SKM-1 treated with dmso at 0.1 percent for 144 hours (cell line): ENCODE results near the gene RNASE3.
"Not testable (repeated sequence)": the region's sequence is repeated elsewhere in the genome, so short reads cannot be mapped to it uniquely, and the experiment has no call there.

Experiments used
- DNase-seq: peaks from one replicate; lab custom pipeline; 2025; ENCODE audit not compliant: unreplicated experiment; lab: John Stamatoyannopoulos, UW

The RNASE3 gene

DNA sequence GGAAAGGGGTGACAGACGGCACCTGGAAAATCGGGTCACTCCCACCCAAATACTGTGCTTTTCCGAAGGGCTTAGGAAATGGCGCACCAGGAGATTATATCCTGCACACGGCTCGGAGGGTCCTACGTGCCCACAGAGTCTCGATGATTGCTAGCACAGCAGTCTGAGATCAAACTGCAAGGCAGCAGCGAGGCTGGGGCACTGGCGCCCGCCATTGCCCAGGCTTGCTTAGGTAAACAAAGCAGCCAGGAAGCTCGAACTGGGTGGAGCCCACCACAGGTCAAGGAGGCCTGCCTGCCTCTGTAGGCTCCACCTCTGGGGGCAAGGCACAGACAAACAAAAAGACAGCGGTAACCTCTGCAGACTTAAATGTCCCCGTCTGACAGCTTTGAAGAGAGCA lies 19.6 kb downstream of the RNASE3 start:
- not testable (repeated sequence) for DNase-seq

DNA sequence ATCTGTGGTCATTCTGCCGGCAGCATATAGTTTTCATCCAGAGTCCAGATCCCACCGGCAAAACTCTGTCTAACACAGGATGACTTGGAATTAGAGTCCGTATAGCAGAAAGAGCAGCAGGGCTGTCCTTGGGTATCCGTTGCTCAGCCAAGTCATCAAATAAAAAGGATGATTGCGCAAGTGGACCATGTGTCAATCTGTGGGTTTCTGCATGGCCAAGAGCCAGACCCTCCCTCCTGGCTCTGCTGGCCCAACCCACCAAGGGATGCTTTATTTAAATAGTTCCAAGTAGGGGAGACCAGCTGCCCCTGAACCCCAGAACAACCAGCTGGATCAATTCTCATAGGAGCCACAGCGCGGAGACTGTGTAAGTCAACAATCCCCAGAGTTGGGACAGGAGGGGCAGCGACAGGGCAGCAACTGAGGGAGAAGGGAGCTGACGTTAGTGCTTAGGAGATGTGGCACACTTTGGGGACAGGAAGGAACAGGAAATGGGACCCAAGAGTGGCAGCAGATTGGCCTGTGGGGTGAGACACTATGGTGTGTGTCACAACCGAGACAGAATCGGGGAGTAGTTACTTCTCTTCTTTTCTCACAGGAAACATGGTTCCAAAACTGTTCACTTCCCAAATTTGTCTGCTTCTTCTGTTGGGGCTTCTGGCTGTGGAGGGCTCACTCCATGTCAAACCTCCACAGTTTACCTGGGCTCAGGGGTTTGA lies 28.0 kb downstream of the RNASE3 start:
- DNase-seq, result not testable (repeated sequence)

- DNase-seq, result not testable (repeated sequence)
Observed at GRCh38 chr14:20923766-20924297, 32.6 kb downstream of the RNASE3 start.

GRCh38 chr14:20934148-20934762 lies 43.1 kb downstream of the RNASE3 start:
- DNase-seq, result no peak

- no peak for DNase-seq
Observed at GRCh38 chr14:20935303-20935984, 44.3 kb downstream of the RNASE3 start.
